Endothelial cell of umbilical vein (primary cell): ENCODE data around the gene RBM33. TPM values are rescaled to one million over a fixed set of nuclear protein-coding genes. Genes with fewer than 3 reads are reported as not detected.

ENCODE experiments used
- BruUV-seq: library from RNA; stranded (reverse); fragments of 400-500 nt; replicated peaks from 2 replicates; lab custom pipeline; 2021; lab: Mats Ljungman, UMichigan
- CTCF ChIA-PET: fragments of 300-600, 350-600 bp; sonication (Branson Sonifier 250); formaldehyde crosslinking; loops from one replicate; lab custom pipeline; 2021; ENCODE audit warnings: antibody characterized with exemption, inconsistent platforms; lab: Charles Lee
- POLR2A ChIA-PET: fragments of 300-600, 350-600 bp; sonication (Branson Sonifier 250); formaldehyde crosslinking; loops from one replicate; lab custom pipeline; 2021; ENCODE audit warnings: antibody characterized with exemption, inconsistent platforms; lab: Charles Lee
- DNase-seq: peaks from one replicate; pipeline ENCODE4 v3.0.0-alpha.2; 2011; ENCODE audit warnings: low read depth, low spot score
- FAIRE-seq: peaks from 2 replicates; lab custom pipeline; 2011; peaks lifted over from hg19 to GRCh38; lab: Jason Lieb, UNC
- H2AFZ ChIP-seq: 2 replicates; pipeline ENCODE4 v1.6.0; 2012; ENCODE audit warnings: low read depth, low read length, control low read depth, inconsistent platforms
- H3K27ac ChIP-seq: 2 replicates; pipeline ENCODE4 v1.5.1; 2011; ENCODE audit warnings: low read depth, mild to moderate bottlenecking, control low read depth, low read length, moderate library complexity; ENCODE audit not compliant: insufficient read depth
- H3K27me3 ChIP-seq, 2 experiments: 2 replicates each; pipeline versions ENCODE4 v1.6.0 to v1.6.1; 2011; ENCODE audit warnings: low read length in 2 of 2, mixed read lengths in 1 of 2; ENCODE audit not compliant: control insufficient read depth in 2 of 2, insufficient read depth in 2 of 2
- H3K36me3 ChIP-seq, 2 experiments: 2 replicates in 1 of 2; 3 replicates in 1 of 2; pipeline ENCODE4 v1.5.1; 2011; ENCODE audit warnings: low read length in 2 of 2, mild to moderate bottlenecking in 1 of 2, moderate library complexity in 1 of 2; ENCODE audit not compliant: control insufficient read depth in 2 of 2, insufficient read depth in 2 of 2; ENCODE audit errors: extremely low read depth in 1 of 2
- H3K4me1 ChIP-seq: 3 replicates; pipeline ENCODE4 v1.5.1; 2011; ENCODE audit warnings: mild to moderate bottlenecking, low read length; ENCODE audit not compliant: control insufficient read depth, insufficient read depth; ENCODE audit errors: extremely low read depth
- H3K4me2 ChIP-seq: 2 replicates; pipeline ENCODE4 v1.6.1; 2011; ENCODE audit warnings: low read length, control low read depth, mixed read lengths; ENCODE audit not compliant: insufficient read depth
- H3K4me3 ChIP-seq, 3 experiments: fragments of 200-600 bp in 1 of 3; sonication (generic), shearing (Covaris generic) in 1 of 3; replicated peaks in 1 of 3; 2 replicates each; pipeline ENCODE4 v1.5.1; 2011 to 2016; ENCODE audit warnings: control low read depth in 3 of 3, low read length in 3 of 3, mild to moderate bottlenecking in 2 of 3, inconsistent platforms in 1 of 3, low read depth in 1 of 3, moderate library complexity in 1 of 3; ENCODE audit not compliant: insufficient read depth in 1 of 3
- H3K79me2 ChIP-seq: 2 replicates; pipeline ENCODE4 v1.6.0; 2012; ENCODE audit warnings: low read length, inconsistent platforms; ENCODE audit not compliant: control insufficient read depth, insufficient read depth
- H3K9ac ChIP-seq: replicated peaks from 2 replicates; pipeline ENCODE3; 2011; ENCODE audit warnings: low read length, control low read depth; ENCODE audit not compliant: insufficient read depth; ENCODE audit errors: extremely low read depth
- H3K9me1 ChIP-seq: replicated peaks from 3 replicates; pipeline ENCODE4 v1.6.0; 2011; ENCODE audit warnings: mild to moderate bottlenecking, low read length; ENCODE audit not compliant: control insufficient read depth, insufficient read depth; ENCODE audit errors: extremely low read depth
- H3K9me3 ChIP-seq: replicated peaks from 2 replicates; pipeline ENCODE4 v1.5.1; 2012; ENCODE audit warnings: low read length, inconsistent platforms; ENCODE audit not compliant: control insufficient read depth, insufficient read depth
- H4K20me1 ChIP-seq: replicated peaks from 2 replicates; pipeline ENCODE3; 2011; ENCODE audit warnings: mild to moderate bottlenecking, low read length; ENCODE audit not compliant: control insufficient read depth, insufficient read depth; ENCODE audit errors: extremely low read depth
- CTCF ChIP-seq, 2 donors: IDR thresholded peaks; 1 replicate in 1 of 2; 2 replicates in 1 of 2; pipeline ENCODE4 v1.5.1; 2011; ENCODE audit warnings: low read length in 2 of 2, mild to moderate bottlenecking in 2 of 2, moderate library complexity in 2 of 2, control low read depth in 1 of 2, inconsistent platforms in 1 of 2, low read depth in 1 of 2; ENCODE audit not compliant: insufficient read depth in 1 of 2; ENCODE audit errors: extremely low read depth in 1 of 2
- EZH2 ChIP-seq: IDR thresholded peaks from 2 replicates; pipeline ENCODE4 v1.6.1; 2012; ENCODE audit warnings: borderline replicate concordance, low read depth, mild to moderate bottlenecking, moderate library complexity, low read length, inconsistent platforms; ENCODE audit not compliant: severe bottlenecking
- FOS ChIP-seq: IDR thresholded peaks from 2 replicates; pipeline ENCODE4 v1.6.1; 2011; ENCODE audit warnings: mild to moderate bottlenecking, low read length, moderate library complexity, borderline replicate concordance; ENCODE audit not compliant: insufficient read depth
- GATA2 ChIP-seq: IDR thresholded peaks from 2 replicates; pipeline ENCODE4 v1.7.0; 2011; ENCODE audit warnings: low read depth, mild to moderate bottlenecking, moderate library complexity, mixed read lengths, low read length; ENCODE audit not compliant: insufficient read length, insufficient read depth
- JUN ChIP-seq: IDR thresholded peaks from 2 replicates; pipeline ENCODE4 v1.6.1; 2011; ENCODE audit warnings: borderline replicate concordance, low read depth; ENCODE audit not compliant: insufficient read length, insufficient read depth
- POLR2A ChIP-seq: IDR thresholded peaks from 2 replicates; pipeline ENCODE4 v1.6.1; 2012; ENCODE audit warnings: low read depth, mild to moderate bottlenecking, control low read depth, low read length
- POLR2AphosphoS5 ChIP-seq: IDR thresholded peaks from 2 replicates; pipeline ENCODE4 v1.6.1; 2012; ENCODE audit warnings: low read depth, mild to moderate bottlenecking, control low read depth, low read length, moderate library complexity; ENCODE audit not compliant: insufficient read depth
- dilution Hi-C: fragments of 300-500 bp; cut with MboI; formaldehyde crosslinking; loops from one replicate; pipeline ENCODE4 v1.15.0; 2019; ENCODE audit warnings: low sequenced_read_pairs; ENCODE audit not compliant: extremely low pct_ligation_motif_present
- intact Hi-C: fragments of 100-400 bp; cut with micrococcal nuclease; formaldehyde crosslinking; loops from one replicate; pipeline ENCODE4 v1.10.0; 2022
- polyA plus RNA-seq, 4 experiments: library from polyadenylated mRNA; depleted of rRNA in 3 of 4; stranded (reverse) in 3 of 4; unstranded in 1 of 4; fragments of >200 nt; gene quantifications; 2 replicates each; pipeline versions ENCODE4 v1.2.1 to v1.2.3, GENCODE V29; 2011 to 2012; ENCODE audit warnings: missing spikeins in 1 of 4
- total RNA-seq: library from RNA; stranded (reverse); gene quantifications from 2 replicates; pipeline ENCODE4 v1.2.3, GENCODE V29; 2021

The RBM33 gene
- total and polyA plus RNA-seq, 2 donors (not counting 3 experiments of a cell fraction or from before 2014, with no cell fraction given) = 16.2 to 68.2 TPM

DNA sequence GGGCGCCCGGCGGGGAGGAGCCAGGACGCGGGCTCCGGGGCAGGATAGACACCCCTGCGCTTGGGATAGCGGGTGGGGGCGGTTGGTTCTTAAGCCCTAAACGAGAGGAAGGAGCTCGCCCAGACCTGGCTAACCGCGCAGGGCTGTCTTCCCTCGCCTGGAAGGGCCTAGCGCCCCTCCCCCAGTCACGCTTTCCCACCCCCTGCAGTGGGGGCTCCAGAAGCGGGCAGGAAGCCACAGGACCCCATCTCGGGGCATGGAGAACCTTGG, 161.3 kb downstream of the RBM33 start:
- H3K9ac ChIP-seq = no peak overlapping the region
- BruUV-seq = no TSS peak
- H3K79me2 ChIP-seq = no peaks in the 10 kb centered on the region
- H3K27me3 ChIP-seq = peaks cover 20 to 62% of the 10 kb centered on the region in 2 experiments
- intact Hi-C loops = loop anchor here (1.0 to 10.0 kb wide), 7 partner anchors 82 to 1087 kb away; partner anchors contain the start of genes LMBR1 and RNF32
- DNase-seq = no peak
- POLR2A ChIA-PET = no interaction called here
- H4K20me1 ChIP-seq = no peaks in the 10 kb centered on the region
- H3K9me1 ChIP-seq = no peaks in the 10 kb centered on the region
- peak overlapping the region in 1 of 3 experiments; percentile 31 for H3K4me3 ChIP-seq
- CTCF ChIA-PET = interaction anchor here (1.0 to 1.2 kb wide), 7 partner anchors 9 to 973 kb away, joined by 3 to 4 read pairs (median 3); no protein-coding TSS in a partner anchor
- H3K9me3 ChIP-seq = no peaks in the 10 kb centered on the region
- no peak for FAIRE-seq
- dilution Hi-C loops = no loop called here
- no peak for TF ChIP-seq POLR2A
- no peak for TF ChIP-seq JUN
- TF ChIP-seq FOS = no peak
- no peak for TF ChIP-seq POLR2AphosphoS5
- TF ChIP-seq GATA2 = no peak
- TF ChIP-seq EZH2 = peak; percentile 6
- no peaks in the 10 kb centered on the region for H3K36me3 ChIP-seq
- H3K4me1 ChIP-seq = peaks cover 29% of the 10 kb centered on the region
- H3K27ac ChIP-seq = no peak overlapping the region
- H2AFZ ChIP-seq = peak overlapping the region; percentile 81
- peak overlapping the region; percentile 79 for H3K4me2 ChIP-seq

- CTCF ChIA-PET = interaction anchor here (1.0 to 1.2 kb wide), 6 partner anchors 9 to 970 kb away, joined by 3 to 4 read pairs (median 4); no protein-coding TSS in a partner anchor
- H4K20me1 ChIP-seq = no peaks in the 10 kb centered on the region
- DNase-seq (no peak), FAIRE-seq (no peak)
- no TSS peak for BruUV-seq
- H3K27me3 ChIP-seq = peaks cover 23 to 62% of the 10 kb centered on the region in 2 experiments
- no peak overlapping the region for H3K4me3 ChIP-seq
- no peaks in the 10 kb centered on the region for H3K79me2 ChIP-seq
- no peaks in the 10 kb centered on the region for H3K9me1 ChIP-seq
- H3K36me3 ChIP-seq = no peaks in the 10 kb centered on the region
- H3K4me2 ChIP-seq = peak overlapping the region; percentile 79
- no peak overlapping the region for H3K9ac ChIP-seq
- H3K27ac ChIP-seq = no peak overlapping the region
- TF ChIP-seq CTCF (IDR thresholded peaks at IDR 0.05; ENCODE audit: extremely low read depth in 1 of 2, insufficient read depth in 1 of 2, low read depth in 1 of 2, low read length in 2 of 2) (peak; percentile 3 to 28), POLR2AphosphoS5 (no peak), EZH2 (no peak)
- no peaks in the 10 kb centered on the region for H3K9me3 ChIP-seq
- intact Hi-C loops (loop anchor here (5.0 to 10.0 kb wide), 3 partner anchors 81 to 1086 kb away; partner anchors contain the start of gene LMBR1), dilution Hi-C loops (no loop called here)
- peaks cover 29% of the 10 kb centered on the region for H3K4me1 ChIP-seq
- H2AFZ ChIP-seq = no peak overlapping the region
- POLR2A ChIA-PET = no interaction called here
These were observed 161.8 kb downstream of the RBM33 start for GRCh38 chr7:155806096-155806871.
